Renal pelvis (tissue), 4 donors: ENCODE results near the gene HOXA4. TPM values are rescaled to one million over a fixed set of nuclear protein-coding genes. Genes with fewer than 3 reads are reported as not detected.

Experiments used
- DNase-seq: peaks from one replicate; pipeline ENCODE4 v3.0.0-alpha.2; 2013
- polyA plus RNA-seq, 3 donors: library from polyadenylated mRNA; unstranded; fragments of 120-200 nt; gene quantifications; one replicate each; pipeline ENCODE4 v1.2.1, GENCODE V29; 2013; ENCODE audit not compliant: insufficient read length in 3 of 3

HOXA4 gene
- polyA plus RNA-seq, 3 donors = 19.5 to 25.0 (median 21.4) TPM

DNA sequence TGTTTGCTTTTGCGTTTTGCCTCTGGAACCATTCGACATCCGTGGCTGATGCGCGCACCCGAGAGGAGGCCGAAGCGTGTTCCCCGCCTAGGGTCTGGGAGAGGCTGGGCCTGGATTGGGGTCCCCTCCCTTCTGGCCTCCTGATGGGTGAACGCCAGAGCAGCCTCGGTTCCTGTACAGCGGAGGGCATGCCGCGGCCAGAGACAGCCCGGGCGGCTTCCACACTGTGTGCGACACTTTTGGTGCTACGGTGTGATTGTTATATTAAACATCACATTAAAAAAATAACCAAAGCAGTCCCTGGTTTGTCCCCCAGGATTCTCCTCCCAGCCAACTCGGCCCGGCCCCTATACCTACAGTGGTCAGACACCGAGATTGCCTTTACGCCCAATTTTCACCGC, 29.6 kb upstream of the HOXA4 start:
- no peak for DNase-seq

DNA sequence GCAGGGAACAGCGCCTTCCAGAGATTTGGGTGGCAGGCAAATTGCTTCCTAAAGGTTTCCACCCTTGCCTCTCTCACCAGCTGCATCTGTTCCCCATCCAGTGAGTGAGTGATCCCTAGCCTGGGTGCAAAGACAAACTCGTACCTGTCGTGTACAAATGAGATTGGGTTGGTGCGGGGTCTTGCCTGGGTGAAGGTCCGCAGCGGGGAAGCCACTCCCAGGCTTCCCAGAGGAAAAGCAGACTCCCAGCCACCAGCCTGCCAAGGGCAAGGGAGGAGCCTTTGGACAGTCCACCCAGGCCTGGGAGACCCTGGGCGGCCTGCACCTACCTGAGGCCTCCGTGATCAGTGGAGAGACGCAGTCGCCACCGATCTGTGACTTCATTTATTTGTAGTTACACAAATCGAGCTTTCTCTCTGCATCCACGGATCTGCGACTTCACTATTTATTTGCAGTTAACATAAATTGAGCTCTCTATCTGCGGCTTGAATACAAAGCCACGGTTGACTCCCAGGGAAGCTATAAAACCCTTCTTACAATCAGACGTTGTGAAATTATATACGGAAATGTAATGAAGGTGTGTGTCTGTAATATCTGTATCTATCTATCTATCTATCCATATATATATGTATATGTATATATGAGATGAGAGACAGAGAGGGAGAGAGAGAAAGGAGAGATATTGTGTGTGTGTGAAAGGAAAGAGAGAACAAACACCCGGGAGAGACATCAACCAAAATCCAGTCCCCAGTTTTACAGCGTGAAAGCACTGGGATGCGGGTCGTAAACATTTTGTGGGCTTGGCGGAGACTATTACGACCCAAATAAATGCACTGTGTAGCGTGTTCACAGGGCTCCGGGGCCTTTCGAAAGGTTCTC, 28.9 kb upstream of the HOXA4 start:
- no peak for DNase-seq

DNA sequence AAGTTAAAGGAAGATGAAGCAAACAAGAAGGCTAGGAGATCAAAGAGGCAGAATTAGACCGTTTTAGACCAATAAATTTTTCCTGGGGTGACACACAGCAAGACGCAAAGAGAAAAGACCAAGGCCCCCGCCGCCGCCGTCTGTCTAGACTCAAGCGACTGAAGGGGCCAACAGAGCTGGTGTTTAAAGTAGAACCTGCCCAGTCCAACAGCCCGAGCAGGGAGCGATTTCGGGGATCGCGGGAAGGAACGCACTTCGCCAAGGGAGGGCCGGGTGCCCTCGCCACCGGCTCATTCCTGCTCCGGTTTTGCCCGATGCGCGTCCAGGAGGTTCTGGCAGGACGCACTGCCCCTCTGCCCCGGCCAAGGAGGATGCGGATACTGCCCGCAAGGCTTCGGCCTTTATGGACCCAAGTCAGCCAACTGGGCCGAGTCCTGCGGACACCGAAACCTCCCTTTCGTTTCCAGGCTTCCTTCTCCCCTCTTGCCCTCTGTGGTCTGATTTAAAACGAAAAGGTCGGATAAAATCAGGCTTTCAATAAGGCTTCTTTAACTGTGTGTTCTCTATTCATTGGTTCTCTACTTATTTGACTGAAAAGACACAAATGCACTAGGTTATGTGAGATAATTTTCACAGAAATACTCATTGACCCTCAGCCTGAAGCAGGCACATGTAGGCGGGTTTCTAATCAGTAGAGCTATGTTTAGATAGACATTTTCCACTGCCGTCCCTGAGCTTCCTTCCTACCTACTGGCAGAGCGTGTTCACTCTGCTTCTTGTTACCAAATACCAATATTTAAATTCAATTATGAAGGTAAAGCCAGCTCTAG, 28.1 kb upstream of the HOXA4 start:
- DNase-seq = no peak

DNA sequence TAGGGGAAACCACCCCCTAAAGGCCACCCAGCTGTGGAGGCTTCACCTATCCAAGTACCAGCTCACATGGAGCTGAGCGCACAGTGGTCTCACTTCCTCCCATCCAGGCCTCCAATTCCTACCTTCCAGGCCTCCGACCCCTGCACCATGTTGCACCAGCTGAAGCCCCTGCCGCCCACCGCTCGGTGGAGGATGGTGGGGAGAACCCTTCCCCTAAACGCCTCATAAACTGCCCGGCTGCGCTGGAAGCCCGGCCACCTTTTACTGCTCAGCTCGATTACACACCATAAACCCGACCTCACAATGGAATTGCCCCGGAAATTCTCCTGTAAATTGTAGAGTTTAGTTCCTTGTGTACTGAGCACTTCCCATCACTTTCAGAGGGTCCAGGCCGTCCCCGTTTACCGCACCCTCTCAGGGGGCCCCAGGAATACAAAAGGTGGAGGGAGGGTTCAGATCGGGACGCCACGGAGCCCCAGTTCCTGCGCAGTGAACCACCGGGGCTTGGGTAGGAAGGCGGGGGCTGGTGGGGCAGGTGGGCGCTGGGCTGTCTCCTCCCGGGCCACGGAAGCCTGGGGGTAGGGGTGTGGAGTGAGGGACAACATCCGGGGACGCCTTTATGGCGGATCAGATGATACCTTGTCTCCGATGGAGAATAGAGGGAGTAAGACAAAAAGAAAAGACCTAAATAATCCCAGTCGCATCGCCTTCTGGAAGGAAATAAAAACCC, 27.3 kb upstream of the HOXA4 start:
- no peak for DNase-seq

DNA sequence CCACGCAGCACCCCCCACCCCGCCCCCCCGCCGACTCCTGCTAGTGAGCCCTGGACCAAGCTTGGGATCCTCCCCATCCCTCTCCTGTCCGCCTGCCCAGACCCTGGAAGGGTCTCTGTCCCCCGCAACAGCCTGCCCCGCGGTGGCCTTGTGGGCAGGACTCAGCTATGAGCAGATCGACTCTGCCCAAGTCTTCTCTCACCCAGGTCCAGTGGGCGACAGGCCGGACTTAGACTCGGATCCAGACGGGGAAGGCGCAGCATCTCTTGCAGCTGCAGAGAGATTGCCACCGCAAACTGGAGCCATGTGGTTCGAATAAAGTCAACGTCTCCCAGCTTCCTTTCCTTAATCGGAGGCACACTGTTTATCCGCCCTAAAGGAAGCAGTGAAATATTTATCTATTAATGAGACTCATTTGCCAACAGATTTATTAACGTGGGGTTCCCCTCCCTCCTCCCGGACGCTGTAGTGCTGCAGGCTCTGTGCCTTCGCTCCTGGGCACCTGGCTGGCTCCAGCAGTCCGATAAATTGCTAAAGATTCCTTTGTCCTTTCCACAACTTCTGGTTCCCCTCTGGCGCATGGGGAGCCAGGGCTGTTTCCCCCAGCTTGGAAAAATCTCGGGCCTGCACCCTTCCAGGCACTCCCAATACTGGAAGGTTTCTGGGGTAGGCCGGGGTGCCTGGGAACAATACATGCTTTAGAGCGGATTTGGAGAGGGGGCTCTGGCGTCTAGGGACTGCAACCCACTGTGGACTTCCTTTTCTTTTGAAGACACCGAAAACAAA, 26.6 kb upstream of the HOXA4 start:
- DNase-seq = no peak

DNA sequence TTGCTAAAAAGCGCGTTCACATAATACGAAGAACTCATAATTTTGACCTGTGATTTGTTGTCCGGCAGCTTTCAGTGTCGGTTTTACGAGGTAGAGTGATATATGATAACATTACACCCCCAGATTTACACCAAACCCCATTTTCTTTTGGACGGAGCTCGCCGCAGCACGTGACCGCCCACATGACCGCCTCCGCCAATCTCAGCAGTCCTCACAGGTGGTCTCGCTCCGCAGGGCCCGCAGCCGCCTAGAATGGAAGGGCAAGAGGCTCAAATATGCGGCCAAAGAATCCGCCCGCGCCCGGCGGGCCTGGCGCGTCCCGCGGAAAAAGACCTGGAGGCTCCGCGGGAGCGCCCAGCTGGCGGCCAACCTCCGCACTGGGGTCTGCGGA, 25.9 kb upstream of the HOXA4 start, which contains the start of gene HOXA7:
TSS of gene HOXA7 (minus strand) at position 168 of the 391 bp plus-strand sequence. CDS start at position 38, 130 bp downstream.
- peak; percentile 94 for DNase-seq

DNA sequence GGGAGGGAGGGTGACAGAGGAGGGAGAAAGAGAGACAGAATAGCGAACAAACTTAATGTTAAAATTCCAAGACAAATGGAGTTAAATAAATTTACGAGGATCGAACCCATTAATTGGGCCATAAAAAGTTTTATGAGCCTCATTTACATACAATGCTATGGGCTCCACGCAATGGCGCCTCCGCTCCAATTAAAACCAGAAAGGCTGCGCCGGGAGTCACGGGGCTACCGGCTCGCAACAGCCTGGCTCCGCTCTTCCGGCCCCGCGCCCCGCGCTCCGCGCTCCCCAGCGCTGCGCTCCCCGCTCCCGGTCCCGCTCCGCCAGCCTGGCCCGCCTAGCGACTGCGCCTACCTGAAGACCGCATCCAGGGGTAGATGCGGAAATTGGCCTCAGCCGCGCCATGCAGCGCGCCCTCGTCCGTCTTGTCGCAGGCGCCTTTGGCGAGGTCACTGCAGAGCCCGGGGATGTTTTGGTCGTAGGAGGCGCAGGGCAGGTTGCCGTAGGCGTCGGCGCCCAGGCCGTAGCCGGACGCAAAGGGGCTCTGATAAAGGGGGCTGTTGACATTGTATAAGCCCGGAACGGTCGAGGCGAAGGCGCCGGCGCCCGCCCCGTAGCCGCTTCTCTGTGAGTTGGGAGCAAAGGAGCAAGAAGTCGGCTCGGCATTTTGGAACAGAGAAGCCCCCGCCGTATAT, 25.4 kb upstream of the HOXA4 start:
- no peak for DNase-seq

DNA sequence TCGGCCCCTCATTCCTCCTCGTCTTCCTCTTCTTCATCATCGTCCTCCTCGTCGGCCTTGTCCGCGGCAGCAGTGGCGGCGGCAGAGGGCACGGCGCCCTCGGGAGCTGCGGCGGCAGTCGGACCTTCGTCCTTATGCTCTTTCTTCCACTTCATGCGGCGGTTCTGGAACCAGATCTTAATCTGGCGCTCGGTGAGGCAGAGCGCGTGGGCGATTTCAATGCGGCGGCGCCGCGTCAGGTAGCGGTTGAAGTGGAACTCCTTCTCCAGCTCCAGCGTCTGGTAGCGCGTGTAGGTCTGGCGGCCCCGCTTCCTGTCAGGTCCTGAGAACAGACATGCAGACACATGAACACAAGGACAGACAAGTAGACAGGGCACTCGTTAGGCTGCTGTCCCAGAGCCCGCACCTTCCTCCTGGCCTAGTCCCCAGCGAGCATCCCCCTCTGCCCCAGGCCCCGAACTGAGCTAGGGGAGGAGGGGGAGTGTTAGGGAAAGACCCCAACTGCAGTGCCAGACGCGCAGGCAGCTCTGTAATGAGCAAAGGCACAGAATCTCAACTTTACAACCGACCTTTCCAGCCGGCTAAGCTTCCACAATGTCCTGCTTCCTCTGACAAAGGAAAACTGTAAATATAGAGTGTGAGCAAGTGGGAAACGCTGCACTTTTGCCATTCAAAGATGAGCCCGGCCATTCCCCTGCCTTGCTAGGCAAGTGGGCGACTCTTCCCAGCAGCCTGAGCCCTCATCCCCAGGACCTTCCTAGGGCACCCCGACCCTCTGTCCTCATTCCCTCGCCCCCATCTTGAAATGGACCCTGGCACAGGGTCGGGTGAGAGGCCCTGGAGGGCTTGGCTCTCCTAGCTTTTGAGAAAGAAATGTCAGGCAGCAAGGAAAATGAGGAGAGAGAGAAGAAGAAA, 24.6 kb upstream of the HOXA4 start:
- no peak for DNase-seq

DNA sequence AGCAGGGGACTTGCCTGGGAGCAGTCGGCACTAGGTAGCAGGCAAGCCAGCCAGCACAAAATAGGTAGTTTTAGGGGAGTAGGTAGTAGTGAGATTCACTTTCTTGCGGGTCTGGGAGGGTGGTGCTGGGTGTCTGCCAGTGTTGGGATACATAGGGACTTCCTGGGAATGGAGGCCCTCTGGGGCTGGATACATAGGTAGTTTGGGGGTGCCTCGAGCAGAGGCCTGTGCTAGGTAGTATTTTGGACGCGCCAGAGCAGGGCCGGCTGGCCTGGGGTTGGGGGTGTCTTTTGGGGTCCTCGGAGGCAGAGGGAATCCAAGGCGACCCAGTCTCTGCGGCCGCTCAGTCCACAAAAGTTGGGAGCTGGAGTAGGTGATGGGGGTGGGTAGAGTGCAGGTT, 23.8 kb upstream of the HOXA4 start:
- no peak for DNase-seq

DNA sequence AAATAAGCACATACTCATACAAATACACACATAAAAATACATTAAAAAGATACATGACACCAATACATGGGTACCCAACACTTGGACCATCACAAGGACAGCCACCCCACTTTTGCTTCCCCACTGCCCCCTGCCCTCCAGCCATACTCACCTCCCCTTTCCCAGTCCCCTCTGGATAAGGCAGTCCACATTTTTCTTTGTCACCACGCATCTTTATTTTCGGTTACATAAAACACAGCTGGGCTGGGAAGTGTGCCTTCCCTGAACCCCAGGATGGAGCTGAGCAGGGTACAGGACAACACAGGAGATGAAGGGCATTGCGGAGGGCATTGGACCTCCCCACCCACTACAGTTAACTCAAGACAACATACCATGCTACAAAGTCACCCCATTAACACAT, 23.0 kb upstream of the HOXA4 start:
- no peak for DNase-seq

DNA sequence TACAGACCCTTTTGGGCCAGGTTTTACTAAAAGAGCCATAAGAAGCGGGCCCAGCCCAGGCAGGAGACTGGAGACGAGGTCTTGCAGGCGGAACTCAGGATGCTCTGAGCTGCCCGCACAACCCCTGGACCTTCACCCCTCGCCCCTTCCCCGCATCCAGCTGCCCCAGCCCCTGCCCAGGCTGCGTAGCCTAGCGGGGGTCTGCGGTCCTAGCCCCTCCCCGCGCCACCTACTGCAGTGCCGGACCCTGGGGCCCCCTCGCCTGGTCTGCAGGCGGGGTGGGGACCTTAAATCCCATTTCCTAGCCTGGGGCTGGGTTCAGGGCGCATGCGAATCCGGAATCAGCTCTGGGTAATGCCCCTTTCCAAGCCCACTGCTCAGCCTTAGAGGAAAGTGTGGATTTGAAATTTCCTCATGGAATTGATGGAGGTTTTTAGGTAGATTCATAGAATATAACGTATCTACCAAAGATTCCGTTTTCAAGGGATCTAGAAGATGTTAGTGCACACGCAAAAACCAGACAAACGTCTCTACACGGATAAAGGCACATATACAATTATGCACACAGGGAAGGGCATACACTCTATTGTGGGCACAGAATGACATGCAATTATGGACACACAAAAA, 22.4 kb upstream of the HOXA4 start:
- DNase-seq = no peak

DNA sequence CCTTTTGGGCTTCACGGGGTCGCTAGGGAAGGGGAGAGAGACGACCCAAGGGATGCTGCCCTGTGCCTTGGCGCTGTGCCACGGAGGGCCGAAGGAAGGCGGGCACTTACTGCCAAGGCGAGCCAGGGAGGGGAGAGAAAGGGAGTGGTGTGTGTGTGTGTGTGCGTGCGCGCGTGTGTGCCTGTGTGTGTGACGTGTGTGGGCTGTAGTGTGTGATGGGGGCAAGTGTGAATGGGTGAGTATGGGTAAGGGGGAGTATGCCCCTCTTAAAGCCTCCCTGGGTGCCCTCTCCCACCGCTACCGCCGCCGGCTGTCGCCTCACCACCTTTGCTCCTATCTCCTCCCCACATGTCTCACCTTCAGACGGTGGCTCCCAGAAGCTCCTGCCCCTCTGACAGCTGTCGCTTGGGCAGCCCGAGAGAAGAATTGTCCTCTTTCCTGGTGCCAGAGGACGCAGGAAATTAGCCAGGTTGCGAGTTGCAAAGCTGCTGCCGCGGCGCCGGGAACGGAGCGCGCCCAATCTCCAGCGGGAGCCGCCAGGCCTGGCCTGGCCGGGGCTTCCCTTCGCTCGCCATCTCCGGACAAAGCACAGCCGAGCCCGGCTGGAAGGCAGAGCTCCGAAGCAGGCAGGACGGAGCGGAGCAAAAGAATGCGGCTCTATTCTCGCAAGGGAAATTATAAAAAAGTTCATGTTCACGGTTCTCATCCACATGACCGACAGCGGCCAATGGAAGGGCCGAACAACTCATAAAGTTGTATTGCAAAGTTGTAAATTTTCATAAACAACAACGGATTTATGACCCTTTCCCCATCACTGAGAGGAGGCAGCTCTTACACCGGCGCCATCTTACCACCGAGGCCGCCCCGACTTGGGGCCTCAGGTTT, 21.6 kb upstream of the HOXA4 start, which contains the start of gene HOXA3:
TSS of gene HOXA3 (minus strand) at position 653 of the 885 bp plus-strand sequence. CDS start 41,943 bp downstream, outside the sequence.
- DNase-seq = peak; percentile 95

DNA sequence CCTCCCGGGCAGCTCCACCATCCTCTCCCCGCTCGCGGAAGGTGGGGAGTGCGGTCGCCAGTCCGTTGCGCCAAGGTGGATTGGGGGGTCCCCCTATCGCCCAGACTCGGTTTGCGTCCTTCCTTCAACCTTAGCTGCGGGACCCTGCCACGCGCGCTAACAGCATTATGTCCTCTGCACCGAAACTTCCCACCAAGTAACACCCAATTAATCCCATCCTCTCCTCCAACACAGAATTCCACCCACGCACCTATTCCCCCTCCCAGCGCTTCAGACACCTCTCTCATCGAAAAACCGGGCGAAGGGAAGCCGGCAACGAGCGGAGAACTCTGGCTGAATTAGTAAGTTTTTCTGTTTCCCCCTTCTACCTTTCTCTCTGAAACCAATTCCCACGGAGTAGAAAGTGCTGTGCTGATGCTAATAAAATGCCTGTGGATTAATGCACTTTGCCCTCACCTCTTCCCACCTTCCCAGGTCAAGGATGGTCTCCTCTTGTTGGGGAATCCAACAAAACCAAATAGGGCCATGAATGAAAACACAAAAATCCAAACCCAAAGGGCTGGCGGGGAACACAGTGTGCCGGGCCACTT, 20.9 kb upstream of the HOXA4 start:
- no peak for DNase-seq

DNA sequence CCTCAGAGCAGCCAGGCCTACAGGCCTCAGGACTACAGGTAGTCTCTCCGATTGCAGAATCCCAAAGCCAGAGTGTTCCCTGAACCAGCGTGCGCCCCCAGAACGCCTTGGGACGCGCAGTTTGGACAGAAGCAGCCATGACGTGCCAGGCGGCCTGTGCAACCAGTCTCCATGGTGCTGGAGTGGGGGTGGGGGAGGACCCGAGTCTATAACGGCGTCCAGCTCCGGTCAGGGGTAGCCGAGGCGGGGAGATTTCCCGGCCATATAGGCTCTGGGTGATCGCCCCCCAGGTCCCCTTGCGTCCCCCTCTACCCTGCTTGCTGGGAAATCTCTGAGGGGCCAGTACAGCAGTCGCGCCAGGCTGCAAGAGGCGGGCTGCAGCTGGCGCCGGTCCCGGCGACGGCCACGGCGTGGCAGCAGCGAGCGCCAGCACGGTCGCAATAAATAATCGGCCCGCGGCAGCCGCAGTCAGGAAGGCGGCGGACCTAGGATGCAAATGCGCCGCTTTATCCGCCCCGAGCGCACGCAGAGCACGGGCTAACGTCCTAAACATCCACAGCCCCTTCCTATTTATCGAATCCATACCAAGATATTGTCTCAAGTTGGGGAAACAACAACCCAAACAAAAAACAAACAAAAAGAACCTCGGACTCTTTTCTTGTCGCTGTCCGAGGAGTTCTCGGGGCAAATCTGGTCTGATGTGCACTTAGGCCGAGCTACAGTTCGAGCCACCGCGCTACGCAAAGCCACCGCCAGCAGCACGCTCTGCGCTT, 20.2 kb upstream of the HOXA4 start:
- no peak for DNase-seq

DNA sequence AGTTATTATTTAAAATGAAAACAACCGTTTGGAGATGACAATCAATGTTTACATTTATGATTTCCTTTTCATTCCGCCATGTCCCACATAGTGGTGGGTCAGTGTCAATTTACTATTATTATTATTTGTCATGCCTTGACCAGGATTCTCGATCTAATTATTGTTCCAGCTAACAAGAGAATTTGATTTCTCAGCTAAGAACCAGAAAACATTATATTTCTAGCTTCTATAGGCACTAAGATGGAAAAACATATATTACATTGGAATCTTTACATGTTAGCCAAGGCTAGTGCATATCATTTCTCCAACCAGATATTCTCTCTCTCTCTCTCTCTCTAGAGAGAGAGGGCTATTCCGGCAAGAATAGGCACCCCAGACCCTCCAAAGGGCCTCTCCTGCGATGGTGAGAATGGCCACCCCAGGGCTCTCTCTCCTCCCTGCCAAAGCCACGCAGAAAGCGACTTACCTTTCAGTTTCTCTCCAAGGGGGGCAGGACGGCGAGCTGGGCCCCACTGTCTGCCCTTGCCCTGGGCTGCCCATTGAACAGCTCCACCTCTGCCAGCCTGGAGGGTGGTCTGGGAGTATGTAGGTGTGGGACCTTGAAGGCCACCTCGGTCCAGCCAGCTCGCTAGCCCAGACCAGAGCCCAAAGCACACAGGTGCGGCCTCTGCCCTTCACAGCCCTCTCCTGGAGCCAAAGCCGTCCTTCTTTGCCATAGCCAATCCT, 19.4 kb upstream of the HOXA4 start:
- DNase-seq = no peak
